NCI-H1417 treated with DMSO at 0.1 percent for 48 hours (cell line): ENCODE results near the gene ASNSD1.
"Not testable (repeated sequence)": the region's sequence is repeated elsewhere in the genome, so short reads cannot be mapped to it uniquely, and the experiment has no call there.

ENCODE experiments used
- DNase-seq: peaks from one replicate; lab custom pipeline; 2025; lab: John Stamatoyannopoulos, UW

The ASNSD1 gene

DNA sequence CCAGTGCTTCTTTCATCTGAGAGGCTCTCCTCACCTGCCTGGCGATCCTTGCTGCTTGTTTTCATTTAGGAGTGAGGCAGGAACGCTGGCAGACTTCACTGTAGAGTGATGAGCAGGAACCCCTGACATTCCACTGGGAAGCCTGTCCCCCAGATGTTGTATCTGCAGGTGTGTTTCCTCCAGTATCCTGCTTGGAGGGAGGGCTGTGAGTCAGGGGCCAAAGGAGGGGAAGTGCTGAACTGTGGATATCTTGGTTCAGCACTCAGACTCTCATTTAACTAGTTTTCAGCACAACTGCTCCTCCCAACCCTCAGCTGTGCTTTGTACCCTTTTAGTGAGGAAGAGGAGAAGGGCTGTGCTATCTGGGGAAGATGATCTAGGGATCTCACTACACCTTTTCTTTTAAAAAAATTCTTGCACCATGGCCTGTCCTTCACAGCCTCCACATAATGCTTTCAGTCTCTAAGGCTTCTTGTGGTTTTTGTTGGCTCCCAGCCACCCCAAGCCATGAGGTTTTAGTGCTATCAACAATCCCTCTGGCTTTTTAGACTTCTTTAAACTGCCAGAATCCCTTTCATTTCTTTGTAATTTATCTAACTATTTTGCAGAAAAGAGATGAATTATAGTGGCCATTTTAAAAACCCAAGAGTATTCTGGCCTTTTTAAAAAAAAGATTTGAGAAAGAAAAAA is 24.4 kb downstream of the ASNSD1 start:
- DNase-seq, result no peak

DNA sequence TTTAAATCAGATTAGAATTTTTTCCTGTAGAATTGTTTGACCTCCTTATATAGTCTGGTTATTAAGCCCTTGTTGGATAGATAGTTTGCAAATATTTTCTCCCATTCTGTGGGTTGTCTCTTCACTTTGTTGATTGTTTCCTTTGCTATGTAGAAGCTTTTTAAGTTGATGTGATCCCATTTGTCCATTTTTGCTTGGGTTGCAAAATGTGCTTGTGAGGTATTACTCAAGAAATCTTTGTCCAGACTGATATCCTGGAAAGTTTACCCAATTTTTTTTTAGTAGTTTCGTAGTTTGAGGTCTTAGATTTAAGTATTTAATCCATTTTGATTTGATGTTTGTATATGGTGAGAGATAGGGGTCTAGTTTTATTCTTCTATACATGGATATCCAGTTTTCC is 26.5 kb downstream of the ASNSD1 start:
- not testable (repeated sequence) for DNase-seq

DNA sequence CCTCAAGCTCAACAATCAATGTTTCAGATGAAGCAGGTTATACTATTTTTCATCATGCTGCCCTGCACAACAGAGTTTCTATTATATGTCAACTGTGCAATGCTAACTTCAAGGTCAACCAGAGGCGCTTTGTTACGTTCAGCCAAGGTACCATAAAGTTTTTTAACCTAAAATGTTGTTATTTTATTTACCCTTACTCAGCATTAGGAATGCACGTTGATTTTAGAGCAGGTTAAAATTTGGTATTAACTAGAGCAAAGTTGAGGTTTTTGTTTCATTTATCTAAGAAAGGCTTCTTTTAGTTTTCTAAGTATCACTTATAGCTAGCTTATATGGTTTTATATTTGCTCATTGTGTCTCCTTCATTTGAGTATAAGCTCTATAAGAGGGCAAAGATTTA is 35.0 kb downstream of the ASNSD1 start:
- DNase-seq, result no peak

- DNase-seq, result no peak
Observed at GRCh38 chr2:189698020-189698887, 37.0 kb downstream of the ASNSD1 start.

GRCh38 chr2:189700681-189701080 is 39.4 kb downstream of the ASNSD1 start:
- DNase-seq, result no peak

GRCh38 chr2:189702071-189702470 is 40.8 kb downstream of the ASNSD1 start:
- no peak for DNase-seq

DNA sequence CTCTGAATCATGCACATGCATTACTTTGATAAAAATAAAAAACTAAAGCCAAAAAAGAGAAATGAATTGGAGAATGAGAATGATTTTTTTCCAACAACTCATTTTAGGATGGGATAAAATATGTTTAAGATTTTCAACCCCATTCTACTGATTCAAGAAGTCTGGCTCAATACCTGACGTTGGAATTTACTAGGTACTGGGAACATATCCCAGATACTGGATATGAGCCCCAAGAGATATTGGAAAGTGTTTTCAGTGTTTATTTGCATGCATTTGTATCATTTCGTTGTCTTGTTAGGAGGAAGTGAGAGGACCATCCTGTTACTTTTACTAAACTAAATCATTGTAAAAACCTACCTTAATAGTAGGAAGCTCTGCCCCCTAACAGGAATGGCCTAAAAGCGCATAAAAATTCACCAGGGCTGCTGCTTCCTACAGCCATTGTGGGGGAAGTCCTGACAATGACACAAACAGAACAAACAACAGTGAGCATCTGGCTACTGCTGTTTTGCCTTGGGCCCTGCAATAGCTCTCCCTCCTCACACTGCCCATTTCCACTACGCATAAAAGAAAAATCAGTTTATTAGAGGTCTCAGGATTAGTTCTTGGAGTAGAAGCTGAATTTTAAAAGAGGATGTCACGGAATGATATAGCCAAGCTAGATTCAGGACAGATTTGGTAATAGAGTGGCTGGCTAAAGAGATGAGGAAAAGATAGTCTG is 48.4 kb downstream of the ASNSD1 start:
- no peak for DNase-seq

DNA sequence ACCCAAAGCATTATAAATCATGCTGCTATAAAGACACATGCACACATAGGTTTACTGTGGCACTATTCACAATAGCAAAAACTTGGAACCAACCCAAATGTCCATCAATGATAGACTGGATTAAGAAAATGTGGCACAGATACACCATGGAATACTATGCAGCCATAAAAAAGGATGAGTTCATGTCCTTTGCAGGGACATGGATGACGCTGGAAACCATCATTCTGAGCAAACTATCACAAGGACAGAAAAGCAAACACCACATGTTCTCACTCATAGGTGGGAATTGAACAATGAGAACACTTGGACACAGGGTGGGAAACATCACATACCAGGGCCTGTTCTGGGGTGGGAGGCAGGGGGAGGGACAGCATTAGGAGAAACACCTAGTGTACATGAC is 56.3 kb downstream of the ASNSD1 start:
- not testable (repeated sequence) for DNase-seq

DNA sequence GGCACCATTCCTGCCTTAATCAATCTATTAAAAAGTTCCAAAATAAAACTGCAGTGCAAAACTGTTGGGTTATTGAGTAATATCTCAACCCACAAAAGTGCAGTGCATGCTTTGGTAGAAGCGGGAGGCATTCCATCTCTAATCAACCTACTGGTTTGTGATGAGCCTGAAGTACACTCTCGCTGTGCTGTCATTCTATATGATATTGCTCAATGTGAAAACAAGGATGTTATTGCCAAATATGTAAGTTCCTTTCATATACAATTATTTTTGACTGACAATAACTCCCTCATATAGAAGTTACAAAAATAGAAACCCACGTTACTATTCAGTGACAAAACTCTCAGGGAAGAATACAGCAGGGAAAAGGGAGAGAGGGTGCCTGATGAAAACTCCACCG is 58.3 kb downstream of the ASNSD1 start:
- DNase-seq, result no peak
